DMS153 treated with DMSO at 0.1 percent for 48 hours (cell line): ENCODE measurements around the gene SMURF2.
A peak's percentile ranks its signal among the peaks of the same experiment; 100 is the strongest.

Experiments used
- DNase-seq: peaks from one replicate; lab custom pipeline; 2025; ENCODE audit not compliant: unreplicated experiment; lab: John Stamatoyannopoulos, UW

SMURF2 gene

DNA sequence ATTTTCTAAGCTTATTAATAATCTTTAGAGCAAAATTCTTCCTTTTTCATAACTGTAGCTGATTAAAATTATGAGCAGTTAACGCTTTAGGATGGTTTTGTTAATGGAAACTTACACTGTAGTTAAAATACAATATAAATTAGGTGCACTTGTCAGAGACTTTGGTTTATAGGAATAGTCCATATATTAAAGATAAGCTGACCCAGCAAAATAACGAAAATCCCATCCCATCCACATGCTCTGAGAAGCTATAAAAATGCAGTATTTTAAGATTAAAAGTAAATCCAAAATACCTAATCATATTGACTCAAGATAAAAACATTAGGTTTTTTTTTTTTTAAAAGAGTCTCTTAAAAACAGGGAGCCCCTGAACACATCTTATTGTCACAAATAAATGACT is 117.4 kb downstream of the SMURF2 start:
- DNase-seq: no peak

DNA sequence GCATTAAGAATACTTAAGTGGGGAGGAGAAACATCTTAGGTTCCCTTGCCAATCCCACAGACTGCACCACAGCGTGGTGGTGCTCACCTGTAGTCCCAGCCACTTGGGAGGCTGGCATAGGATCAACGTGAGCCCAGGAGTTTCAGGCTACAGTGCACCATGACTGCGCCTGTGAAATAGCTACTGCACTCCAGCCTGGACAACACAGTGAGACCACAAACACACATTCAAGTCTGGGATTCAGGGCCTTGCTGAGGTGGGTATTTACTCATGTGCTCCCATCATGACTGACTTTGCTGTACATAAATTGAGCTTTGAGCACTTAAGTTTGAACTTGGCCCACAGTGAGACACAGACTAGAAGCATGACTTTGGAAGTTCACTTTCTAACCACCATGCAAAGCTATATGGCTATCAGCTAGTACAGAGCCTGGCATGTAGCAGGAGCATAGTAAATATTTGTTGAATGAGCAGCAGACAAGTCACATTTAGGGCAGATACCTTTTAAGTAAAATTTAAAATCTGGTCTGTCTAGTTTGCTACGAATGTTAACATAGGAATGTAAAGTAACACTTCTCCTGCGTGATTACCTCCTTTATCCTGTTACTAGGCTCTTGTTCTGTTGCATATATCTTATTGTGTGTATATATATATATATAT is 121.9 kb downstream of the SMURF2 start:
- DNase-seq: no peak

DNA sequence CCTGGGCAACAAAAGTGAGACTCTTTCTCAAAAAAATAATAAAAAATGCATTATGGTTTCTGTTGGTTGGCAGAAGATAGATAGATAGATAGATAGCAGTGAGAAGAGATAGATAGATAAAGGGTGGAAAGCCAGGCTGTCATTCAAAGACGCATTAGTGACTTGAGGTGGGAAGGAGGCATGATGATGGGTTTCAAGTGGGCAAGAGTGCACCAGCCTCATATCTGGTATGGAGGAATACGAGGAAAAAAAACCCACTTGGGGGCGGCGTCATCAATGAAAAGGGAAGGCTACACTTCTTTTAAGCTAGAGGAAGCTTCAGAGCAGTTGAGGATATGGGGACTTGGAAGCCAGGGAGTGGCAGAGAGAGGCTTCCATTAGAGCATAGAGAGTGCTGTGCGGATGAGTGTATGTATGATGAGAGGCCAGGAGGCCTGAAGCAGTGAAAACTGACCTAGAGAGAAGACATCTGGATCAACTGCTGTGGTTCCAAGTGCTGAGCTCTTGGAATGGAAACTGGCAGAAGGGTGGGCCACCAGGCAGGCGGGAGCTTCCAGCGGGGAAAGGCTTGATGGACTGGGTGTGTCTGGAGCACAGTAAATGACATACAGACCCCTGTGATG is 123.5 kb downstream of the SMURF2 start:
- no peak for DNase-seq

DNA sequence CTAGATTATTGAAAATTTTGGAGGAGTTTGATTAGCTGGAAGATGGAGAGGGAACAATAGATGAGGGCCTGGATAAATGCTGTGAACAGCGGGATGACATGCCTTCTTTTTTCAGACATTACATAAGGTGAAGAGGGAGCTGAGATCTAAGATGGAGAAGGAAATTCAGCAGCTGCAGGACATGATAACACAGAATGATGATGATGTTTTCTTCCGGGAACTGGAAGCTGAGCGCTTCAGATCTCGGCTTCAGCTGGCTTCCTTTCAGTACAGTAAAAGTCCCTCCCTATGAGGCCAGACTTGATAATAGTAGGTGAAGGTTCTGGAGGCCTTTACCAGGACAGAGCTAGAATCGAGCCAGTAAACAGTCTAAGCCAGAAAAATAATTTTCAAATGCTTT is 124.6 kb downstream of the SMURF2 start:
- no peak for DNase-seq

DNA sequence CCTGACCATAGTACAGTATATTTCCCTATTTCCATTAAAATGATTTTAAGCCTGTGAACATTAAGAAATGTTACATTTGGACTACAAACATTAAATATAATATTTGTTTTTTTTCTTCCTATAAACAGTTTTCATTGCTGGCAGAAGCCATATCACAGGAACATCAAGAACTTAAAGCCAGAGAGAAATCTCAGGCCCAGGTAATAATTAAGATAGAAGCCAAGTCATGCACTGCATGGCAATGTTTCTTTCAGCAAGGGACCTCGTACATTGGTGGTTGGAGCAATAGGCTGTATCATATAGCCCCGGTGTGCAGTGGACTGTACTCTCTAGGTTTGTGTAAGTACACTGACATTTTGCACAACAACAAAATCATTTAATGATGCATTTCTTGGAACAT is 125.2 kb downstream of the SMURF2 start:
- no peak for DNase-seq

DNA sequence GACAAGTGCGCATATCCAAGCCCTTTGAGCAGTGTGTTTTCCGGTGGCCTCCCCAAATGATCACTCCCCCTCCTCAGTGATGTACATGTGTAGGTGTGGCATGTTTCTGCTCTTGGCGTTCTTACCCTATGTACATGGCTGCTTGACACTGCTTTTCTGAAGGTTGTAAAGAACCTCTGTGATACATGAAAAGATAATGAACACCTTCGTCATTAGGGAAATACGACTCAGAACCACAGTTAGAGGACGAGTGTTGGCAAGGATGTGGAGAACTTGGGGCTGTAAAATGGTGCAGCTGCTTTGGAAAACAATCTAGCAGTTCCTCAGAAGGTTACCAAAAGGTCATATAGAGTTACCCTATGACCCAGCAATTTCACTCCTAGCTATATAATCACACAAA is 126.8 kb downstream of the SMURF2 start:
- no peak for DNase-seq

DNA sequence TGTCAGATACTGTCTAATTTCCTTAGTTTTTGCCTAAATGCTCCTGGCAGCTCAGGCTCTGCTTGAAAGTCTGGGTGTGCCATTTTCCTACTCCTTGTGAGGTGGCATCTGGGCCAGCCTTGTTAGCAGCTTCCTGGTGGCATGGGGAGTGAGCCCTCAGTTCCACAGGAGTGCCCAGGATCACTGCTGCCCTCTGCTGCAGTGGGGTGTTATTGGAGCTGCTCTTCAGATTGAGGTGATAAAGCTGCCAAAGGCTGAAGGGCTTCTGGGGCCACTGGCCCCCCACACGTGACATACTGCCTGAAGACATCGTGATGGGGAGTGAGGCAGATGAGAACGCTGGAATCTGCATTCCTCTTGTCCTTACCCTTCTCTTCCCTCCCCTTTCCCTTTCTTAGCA is 127.9 kb downstream of the SMURF2 start:
- no peak for DNase-seq

DNA sequence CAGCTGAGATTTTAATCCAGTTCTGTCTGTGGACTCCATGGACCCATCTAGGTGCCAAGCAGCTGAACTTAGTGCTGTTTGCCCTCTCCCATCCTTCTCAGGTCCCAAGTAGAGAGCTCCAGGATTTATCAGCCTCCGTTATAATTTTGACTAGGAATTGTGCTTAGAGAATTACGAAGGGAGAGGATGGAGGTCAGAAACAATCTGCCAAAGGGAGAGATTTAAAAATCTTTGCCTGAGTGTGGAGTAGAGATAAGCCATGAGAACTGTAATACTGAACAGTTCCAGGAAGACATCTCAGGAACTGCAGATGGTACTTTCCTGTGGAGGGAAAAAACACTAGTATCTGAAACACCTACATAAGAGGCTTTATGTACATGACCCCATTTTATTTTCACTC is 128.3 kb downstream of the SMURF2 start:
- DNase-seq: no peak

DNA sequence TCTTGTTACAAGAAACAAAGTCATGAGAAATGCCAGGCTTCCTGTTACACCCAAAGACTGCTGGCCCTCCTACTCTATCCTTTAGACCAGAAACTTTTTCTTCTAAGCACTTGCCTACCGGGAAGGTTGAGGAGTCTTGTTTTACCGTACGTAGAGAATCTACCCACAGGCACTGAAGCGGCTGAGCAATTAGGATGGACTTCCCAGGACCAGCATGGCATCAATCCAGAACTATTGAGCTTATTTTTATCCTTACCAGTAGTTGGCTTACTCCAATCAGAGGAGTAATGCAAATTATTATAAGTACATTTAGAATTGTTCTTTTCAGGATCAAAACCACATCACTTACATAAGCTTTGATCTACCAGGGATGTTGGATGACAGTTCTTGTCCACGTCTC is 129.7 kb downstream of the SMURF2 start:
- DNase-seq: no peak

DNA sequence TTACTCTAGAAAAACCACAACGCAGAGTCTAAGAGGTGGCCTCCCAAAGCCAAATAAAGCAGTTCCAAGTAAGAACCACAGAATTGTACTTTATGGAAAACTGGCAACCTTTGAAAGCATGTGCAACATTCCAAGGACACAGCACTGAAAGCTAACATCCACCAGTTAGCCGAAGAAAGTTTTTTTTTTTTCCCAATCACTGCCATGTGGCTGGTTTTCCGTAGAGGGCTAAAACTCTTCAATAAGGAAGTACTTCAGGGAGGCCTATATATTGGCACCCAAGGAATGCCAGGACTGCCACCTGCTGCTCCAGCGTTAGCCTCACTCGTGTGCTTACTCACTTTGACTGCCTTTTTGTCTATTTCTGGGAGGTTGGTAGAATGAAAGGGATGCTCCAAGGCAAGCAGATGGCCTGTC is 130.1 kb downstream of the SMURF2 start:
- DNase-seq: no peak

DNA sequence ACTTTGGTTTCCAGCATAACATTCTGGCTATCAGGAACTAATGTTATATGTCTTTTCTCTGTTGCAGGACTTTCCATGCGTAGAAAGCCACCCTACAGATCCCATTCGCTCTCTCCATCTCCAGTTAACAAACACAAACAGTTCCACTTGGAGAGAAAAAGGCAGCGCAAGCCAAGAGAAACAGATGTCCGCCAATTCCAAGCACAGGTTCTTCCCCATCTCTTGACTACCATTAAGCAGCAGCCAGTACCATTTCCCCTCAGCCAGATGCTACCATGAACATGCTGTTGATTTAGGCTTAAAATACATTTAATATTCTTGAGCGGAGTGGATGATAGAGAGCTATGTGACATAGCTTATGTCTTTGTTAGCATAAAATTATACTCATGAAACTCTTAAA is 132.9 kb downstream of the SMURF2 start:
- no peak for DNase-seq

DNA sequence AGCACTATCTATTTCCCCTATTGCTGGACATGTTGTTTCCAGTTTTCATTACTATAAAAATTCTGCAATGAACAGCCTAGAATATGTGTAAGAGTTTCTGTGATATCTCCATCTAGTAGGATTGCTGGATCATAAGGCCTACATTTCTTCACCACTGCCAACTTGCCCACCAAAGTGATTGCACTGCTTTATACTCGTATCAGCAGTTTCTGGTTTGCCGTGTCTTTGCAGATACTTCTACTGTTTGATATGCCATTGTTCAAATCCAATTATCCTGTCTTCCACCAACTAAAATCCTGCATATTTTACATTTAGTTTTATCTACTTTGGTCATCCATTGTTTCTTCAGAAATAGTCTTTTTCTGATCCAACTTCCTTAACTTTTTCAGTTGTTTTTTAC is 134.2 kb downstream of the SMURF2 start:
- no peak for DNase-seq

DNA sequence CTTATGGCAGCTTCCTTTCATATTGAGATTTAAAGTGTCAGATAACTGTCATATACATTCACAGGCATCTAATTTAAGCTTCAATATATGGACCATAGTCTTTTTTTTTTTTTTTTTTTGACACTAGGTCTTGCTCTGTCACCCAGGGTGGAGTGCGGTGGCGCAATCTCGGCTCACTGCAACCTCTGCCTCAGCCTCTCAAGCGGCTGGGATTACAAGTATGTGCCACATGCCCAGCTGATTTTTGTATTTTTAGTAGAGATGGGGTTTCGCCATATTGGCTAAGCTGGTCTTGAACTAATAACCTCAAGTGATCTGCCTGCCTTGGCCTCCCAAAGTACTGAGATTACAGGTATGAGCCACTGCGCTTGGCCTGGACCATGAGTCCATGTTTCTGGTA is 141.7 kb downstream of the SMURF2 start:
- no peak for DNase-seq

DNA sequence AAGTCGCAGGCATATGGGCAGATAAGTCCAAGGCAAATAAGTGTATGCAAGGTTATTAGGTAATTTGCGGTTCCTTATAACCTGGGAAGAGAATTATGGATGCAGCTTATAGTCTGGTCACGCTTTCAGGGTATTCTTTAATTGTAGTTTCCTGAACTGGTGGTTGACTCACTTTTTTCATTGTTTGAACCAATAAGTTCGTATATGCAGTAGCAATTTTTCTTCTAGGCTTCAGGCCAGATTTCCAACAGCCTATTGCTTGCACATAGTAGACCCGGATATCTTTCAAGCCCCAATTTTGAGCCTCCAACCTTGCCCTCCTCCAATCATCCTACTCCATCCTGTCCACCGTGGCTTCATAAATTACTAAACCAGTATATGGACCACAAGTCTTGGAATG is 142.5 kb downstream of the SMURF2 start:
- DNase-seq: no peak

DNA sequence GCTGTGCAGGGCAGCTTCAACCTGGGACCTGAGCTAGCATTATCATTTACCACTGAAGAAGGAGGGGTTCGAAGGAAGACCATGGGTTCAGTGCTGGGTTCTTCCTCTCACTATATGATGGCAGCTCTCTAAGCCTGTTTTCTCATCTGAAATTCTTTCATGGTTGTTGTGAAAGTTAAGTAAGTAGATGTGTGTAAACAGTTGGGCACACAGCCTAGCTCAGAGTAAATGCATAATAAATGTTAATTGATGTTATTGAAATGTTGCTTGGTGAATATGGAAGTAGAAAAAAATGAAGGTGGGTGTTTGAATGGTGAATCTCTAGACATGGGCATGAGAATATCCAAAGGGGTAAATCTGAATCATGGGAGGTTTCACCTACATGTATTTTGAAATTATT is 146.3 kb downstream of the SMURF2 start:
- no peak for DNase-seq

DNA sequence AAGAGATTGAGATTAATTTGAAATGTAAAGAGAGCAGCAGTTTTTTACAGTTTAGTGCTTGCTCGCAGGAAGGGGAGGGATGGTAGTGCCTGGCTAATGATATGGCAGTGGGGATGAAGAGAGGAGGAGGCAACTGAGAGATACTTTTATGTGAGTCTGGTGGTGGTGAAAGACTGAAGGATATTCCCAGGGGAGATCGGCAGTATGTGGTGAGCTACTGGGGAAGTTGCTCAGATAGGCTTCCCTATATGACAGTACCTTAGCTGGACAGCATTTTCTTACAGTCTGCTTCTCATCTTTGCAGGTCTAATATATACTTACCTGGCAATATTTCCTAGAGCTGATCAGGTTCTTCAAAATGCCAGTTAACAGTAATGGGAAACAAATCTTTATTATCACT is 146.7 kb downstream of the SMURF2 start:
- no peak for DNase-seq

DNA sequence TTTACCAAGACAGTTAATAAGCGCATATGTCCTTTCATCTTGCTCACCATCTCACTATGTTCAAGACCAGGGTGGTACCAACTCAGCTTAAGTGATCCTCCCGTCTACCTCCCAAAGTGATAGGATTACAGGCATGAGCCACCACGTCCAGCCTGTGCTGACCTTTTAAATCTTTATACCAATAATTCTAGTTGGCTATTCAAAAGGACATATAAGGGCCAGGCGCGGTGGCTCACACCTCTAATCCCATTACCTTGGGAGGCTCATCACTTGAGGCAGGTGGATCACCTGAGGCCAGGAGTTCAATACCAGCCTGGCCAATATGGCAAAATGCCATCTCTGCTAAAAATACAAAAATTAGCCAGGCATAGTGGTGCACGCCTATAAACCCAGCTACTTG is 152.9 kb downstream of the SMURF2 start:
- DNase-seq: no peak

DNA sequence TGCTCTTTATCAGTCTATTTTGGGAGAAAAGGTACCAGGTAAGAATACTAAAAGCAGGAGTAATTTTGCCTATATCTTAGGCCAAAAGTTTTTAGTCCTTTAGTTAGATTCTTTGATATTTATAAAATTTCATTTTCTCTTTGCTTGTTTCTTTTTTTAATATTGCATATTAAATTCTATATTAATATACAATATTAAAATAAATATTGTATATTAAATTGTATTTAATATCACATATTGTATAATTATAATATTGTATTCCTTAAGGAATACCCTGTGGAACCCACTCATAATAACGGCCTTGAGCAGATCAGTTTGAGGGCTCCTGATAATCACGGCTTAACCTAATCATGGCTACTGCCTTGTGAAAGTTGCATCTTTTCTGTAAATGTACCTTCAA is 153.4 kb downstream of the SMURF2 start:
- no peak for DNase-seq

DNA sequence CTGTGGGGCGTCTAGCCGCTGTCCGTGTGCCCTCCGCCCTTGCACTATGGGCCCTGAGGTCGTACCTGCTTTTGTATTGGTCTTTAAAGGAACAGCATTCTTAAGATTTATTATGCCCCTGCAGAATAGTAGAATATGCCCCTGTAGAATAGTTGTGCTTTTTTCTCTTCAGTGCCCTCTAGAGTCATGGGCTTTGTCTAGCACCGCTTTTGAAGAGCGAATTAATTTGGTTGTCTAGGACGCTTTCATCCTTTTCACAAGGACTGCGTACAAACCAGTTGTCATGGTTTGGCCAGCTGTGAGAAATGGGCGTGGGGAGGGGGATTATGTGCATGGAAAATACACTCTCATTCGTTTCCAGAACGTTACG is 154.7 kb downstream of the SMURF2 start:
- peak; percentile 74 for DNase-seq

DNA sequence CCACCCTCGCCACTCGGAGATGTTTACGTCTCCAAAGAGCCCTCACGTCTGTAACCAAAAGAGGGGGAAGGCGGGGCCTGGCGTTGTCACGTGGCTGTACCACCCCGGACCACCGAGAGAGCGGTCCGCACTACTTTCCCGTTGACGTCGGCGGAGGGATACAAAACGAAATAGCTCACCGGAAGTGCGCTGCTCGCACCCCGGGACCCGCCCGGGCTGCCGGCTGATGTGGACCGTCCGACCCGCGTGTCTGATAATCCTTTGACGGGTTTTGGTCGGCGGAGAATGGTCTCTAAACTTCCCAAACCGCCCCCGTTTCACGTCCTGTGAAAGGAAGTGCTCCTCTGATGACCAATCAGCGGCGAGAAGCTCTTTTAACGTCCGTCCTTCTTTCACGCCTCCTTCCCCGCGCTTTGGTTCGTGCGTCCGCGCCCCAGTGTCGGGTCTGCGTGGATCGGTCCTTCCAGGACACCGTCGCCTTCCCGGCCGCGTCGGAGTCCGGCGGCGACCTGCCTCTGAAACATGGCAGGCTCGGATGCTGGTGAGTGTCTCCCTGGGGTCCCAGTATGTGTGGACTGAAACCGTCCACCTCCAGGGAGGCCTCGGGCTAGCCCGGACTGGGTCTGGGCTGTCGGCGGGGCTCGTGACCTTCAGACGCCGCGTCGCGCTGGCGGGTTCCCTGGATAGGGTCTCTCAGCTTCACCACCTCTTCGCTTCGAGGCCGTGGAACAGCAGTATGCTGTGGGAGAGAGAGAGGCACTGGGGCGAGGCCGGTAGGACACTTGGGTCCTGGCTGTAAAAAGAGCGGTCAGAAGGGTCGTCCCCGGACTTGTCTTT is 155.3 kb downstream of the SMURF2 start, which contains the start of gene CEP95:
Gene CEP95 (plus strand): TSS at position 402 of the 837 bp plus-strand sequence. CDS start 121 bp downstream, at position 523.
- peak; percentile 95 for DNase-seq

DNA sequence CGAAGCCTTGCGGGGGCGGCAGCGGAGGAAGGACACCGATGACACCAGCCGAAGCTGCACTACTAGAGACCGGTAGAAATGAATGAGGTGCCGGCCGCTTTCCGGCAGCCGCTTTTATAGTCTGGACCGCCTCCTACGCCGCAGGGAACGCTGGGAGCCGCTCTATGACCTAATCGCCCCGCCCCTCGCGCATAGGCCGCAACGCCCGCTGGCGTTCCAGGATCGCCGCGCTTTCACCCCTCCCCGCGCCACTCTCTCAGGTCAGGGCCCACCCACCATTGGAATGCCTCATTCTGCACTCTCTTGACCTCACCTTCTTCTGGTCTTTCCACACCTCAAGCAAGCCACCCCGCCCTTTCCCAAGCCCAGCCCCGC is 155.9 kb downstream of the SMURF2 start, which contains the start of gene DDX5:
Gene DDX5 (minus strand): TSS at position 89 of the 375 bp plus-strand sequence. CDS start 170 bp downstream, outside the sequence.
- DNase-seq: peak; percentile 95
